Endothelial cell of umbilical vein (primary cell): ENCODE measurements around the gene CDH15. TPM values are rescaled to one million over a fixed set of nuclear protein-coding genes. Genes with fewer than 3 reads are reported as not detected.

Source experiments
- BruUV-seq: library from RNA; stranded (reverse); fragments of 400-500 nt; replicated peaks from 2 replicates; lab custom pipeline; 2021; lab: Mats Ljungman, UMichigan
- CTCF ChIA-PET: fragments of 300-600, 350-600 bp; sonication (Branson Sonifier 250); formaldehyde crosslinking; loops from one replicate; lab custom pipeline; 2021; ENCODE audit warnings: antibody characterized with exemption, inconsistent platforms; lab: Charles Lee
- POLR2A ChIA-PET: fragments of 300-600, 350-600 bp; sonication (Branson Sonifier 250); formaldehyde crosslinking; loops from one replicate; lab custom pipeline; 2021; ENCODE audit warnings: antibody characterized with exemption, inconsistent platforms; lab: Charles Lee
- DNase-seq: peaks from one replicate; pipeline ENCODE4 v3.0.0-alpha.2; 2011; ENCODE audit warnings: low read depth, low spot score
- FAIRE-seq: peaks from 2 replicates; lab custom pipeline; 2011; peaks lifted over from hg19 to GRCh38; lab: Jason Lieb, UNC
- H2AFZ ChIP-seq: 2 replicates; pipeline ENCODE4 v1.6.0; 2012; ENCODE audit warnings: low read depth, low read length, control low read depth, inconsistent platforms
- H3K27ac ChIP-seq: 2 replicates; pipeline ENCODE4 v1.5.1; 2011; ENCODE audit warnings: low read depth, mild to moderate bottlenecking, control low read depth, low read length, moderate library complexity; ENCODE audit not compliant: insufficient read depth
- H3K27me3 ChIP-seq, 2 experiments: 2 replicates each; pipeline versions ENCODE4 v1.6.0 to v1.6.1; 2011; ENCODE audit warnings: low read length in 2 of 2, mixed read lengths in 1 of 2; ENCODE audit not compliant: control insufficient read depth in 2 of 2, insufficient read depth in 2 of 2
- H3K36me3 ChIP-seq, 2 experiments: 2 replicates in 1 of 2; 3 replicates in 1 of 2; pipeline ENCODE4 v1.5.1; 2011; ENCODE audit warnings: low read length in 2 of 2, mild to moderate bottlenecking in 1 of 2, moderate library complexity in 1 of 2; ENCODE audit not compliant: control insufficient read depth in 2 of 2, insufficient read depth in 2 of 2; ENCODE audit errors: extremely low read depth in 1 of 2
- H3K4me1 ChIP-seq: 3 replicates; pipeline ENCODE4 v1.5.1; 2011; ENCODE audit warnings: mild to moderate bottlenecking, low read length; ENCODE audit not compliant: control insufficient read depth, insufficient read depth; ENCODE audit errors: extremely low read depth
- H3K4me2 ChIP-seq: 2 replicates; pipeline ENCODE4 v1.6.1; 2011; ENCODE audit warnings: low read length, control low read depth, mixed read lengths; ENCODE audit not compliant: insufficient read depth
- H3K4me3 ChIP-seq, 3 experiments: fragments of 200-600 bp in 1 of 3; sonication (generic), shearing (Covaris generic) in 1 of 3; replicated peaks in 1 of 3; 2 replicates each; pipeline ENCODE4 v1.5.1; 2011 to 2016; ENCODE audit warnings: control low read depth in 3 of 3, low read length in 3 of 3, mild to moderate bottlenecking in 2 of 3, inconsistent platforms in 1 of 3, low read depth in 1 of 3, moderate library complexity in 1 of 3; ENCODE audit not compliant: insufficient read depth in 1 of 3
- H3K79me2 ChIP-seq: 2 replicates; pipeline ENCODE4 v1.6.0; 2012; ENCODE audit warnings: low read length, inconsistent platforms; ENCODE audit not compliant: control insufficient read depth, insufficient read depth
- H3K9ac ChIP-seq: replicated peaks from 2 replicates; pipeline ENCODE3; 2011; ENCODE audit warnings: low read length, control low read depth; ENCODE audit not compliant: insufficient read depth; ENCODE audit errors: extremely low read depth
- H3K9me1 ChIP-seq: replicated peaks from 3 replicates; pipeline ENCODE4 v1.6.0; 2011; ENCODE audit warnings: mild to moderate bottlenecking, low read length; ENCODE audit not compliant: control insufficient read depth, insufficient read depth; ENCODE audit errors: extremely low read depth
- H3K9me3 ChIP-seq: replicated peaks from 2 replicates; pipeline ENCODE4 v1.5.1; 2012; ENCODE audit warnings: low read length, inconsistent platforms; ENCODE audit not compliant: control insufficient read depth, insufficient read depth
- H4K20me1 ChIP-seq: replicated peaks from 2 replicates; pipeline ENCODE3; 2011; ENCODE audit warnings: mild to moderate bottlenecking, low read length; ENCODE audit not compliant: control insufficient read depth, insufficient read depth; ENCODE audit errors: extremely low read depth
- EZH2 ChIP-seq: IDR thresholded peaks from 2 replicates; pipeline ENCODE4 v1.6.1; 2012; ENCODE audit warnings: borderline replicate concordance, low read depth, mild to moderate bottlenecking, moderate library complexity, low read length, inconsistent platforms; ENCODE audit not compliant: severe bottlenecking
- FOS ChIP-seq: IDR thresholded peaks from 2 replicates; pipeline ENCODE4 v1.6.1; 2011; ENCODE audit warnings: mild to moderate bottlenecking, low read length, moderate library complexity, borderline replicate concordance; ENCODE audit not compliant: insufficient read depth
- GATA2 ChIP-seq: IDR thresholded peaks from 2 replicates; pipeline ENCODE4 v1.7.0; 2011; ENCODE audit warnings: low read depth, mild to moderate bottlenecking, moderate library complexity, mixed read lengths, low read length; ENCODE audit not compliant: insufficient read length, insufficient read depth
- JUN ChIP-seq: IDR thresholded peaks from 2 replicates; pipeline ENCODE4 v1.6.1; 2011; ENCODE audit warnings: borderline replicate concordance, low read depth; ENCODE audit not compliant: insufficient read length, insufficient read depth
- MYC ChIP-seq: IDR thresholded peaks from one replicate; pipeline ENCODE4 v1.6.1; 2011; ENCODE audit warnings: mild to moderate bottlenecking, low read depth, low read length
- POLR2A ChIP-seq: IDR thresholded peaks from 2 replicates; pipeline ENCODE4 v1.6.1; 2012; ENCODE audit warnings: low read depth, mild to moderate bottlenecking, control low read depth, low read length
- POLR2AphosphoS5 ChIP-seq: IDR thresholded peaks from 2 replicates; pipeline ENCODE4 v1.6.1; 2012; ENCODE audit warnings: low read depth, mild to moderate bottlenecking, control low read depth, low read length, moderate library complexity; ENCODE audit not compliant: insufficient read depth
- dilution Hi-C: fragments of 300-500 bp; cut with MboI; formaldehyde crosslinking; loops from one replicate; pipeline ENCODE4 v1.15.0; 2019; ENCODE audit warnings: low sequenced_read_pairs; ENCODE audit not compliant: extremely low pct_ligation_motif_present
- intact Hi-C: fragments of 100-400 bp; cut with micrococcal nuclease; formaldehyde crosslinking; loops from one replicate; pipeline ENCODE4 v1.10.0; 2022
- polyA plus RNA-seq, 4 experiments: library from polyadenylated mRNA; depleted of rRNA in 3 of 4; stranded (reverse) in 3 of 4; unstranded in 1 of 4; fragments of >200 nt; gene quantifications; 2 replicates each; pipeline versions ENCODE4 v1.2.1 to v1.2.3, GENCODE V29; 2011 to 2012; ENCODE audit warnings: missing spikeins in 1 of 4
- total RNA-seq: library from RNA; stranded (reverse); gene quantifications from 2 replicates; pipeline ENCODE4 v1.2.3, GENCODE V29; 2021
- TF ChIP-seq, protein P1 (sequence below): IDR thresholded peaks from 2 replicates; pipeline ENCODE4 v1.6.1; 2011; ENCODE audit not compliant: insufficient read depth, insufficient read length
- TF ChIP-seq, protein P2 (sequence below), 2 donors: IDR thresholded peaks; 1 replicate in 1 of 2; 2 replicates in 1 of 2; pipeline ENCODE4 v1.5.1; 2011; ENCODE audit warnings: low read length in 2 of 2, mild to moderate bottlenecking in 2 of 2, moderate library complexity in 2 of 2, control low read depth in 1 of 2, inconsistent platforms in 1 of 2, low read depth in 1 of 2; ENCODE audit not compliant: insufficient read depth in 1 of 2; ENCODE audit errors: extremely low read depth in 1 of 2

CDH15 gene
- total and polyA plus RNA-seq, 2 donors (not counting 3 experiments of a cell fraction or from before 2014, with no cell fraction given): 0.44 TPM; not detected in 1

DNA sequence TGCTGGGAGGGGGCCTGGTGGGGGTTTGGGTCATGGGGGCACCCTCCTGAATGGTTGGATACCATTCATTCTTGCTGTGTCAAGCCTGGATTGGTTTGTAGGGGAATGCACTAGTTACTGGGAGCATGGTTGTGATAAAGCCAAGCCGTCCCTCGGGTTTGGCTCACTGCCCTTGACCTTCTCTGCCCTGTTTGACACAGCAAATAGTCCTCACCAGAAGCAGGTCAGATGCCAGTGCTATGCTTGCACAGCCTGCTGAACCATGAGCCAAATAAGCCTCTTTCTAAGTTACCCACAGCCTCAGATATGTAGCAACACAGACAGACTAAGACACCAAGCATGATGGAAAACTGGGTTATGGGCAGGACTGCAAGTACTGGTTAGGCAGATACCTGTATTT, 60.6 kb downstream of the CDH15 start:
- FAIRE-seq: no peak
- no peak overlapping the region for H3K27ac ChIP-seq
- dilution Hi-C loops: no loop called here
- CTCF ChIA-PET: no interaction called here
- no peaks in the 10 kb centered on the region for H4K20me1 ChIP-seq
- POLR2A ChIA-PET: no interaction called here
- peaks cover 6 to 46% of the 10 kb centered on the region in 2 experiments for H3K36me3 ChIP-seq
- no TSS peak for BruUV-seq
- no peaks in the 10 kb centered on the region for H3K27me3 ChIP-seq
- no peaks in the 10 kb centered on the region for H3K9me1 ChIP-seq
- no peaks in the 10 kb centered on the region for H3K79me2 ChIP-seq
- H3K4me2 ChIP-seq: no peak overlapping the region
- no peak for TF ChIP-seq FOS
- no peak for TF ChIP-seq JUN
- no peak for TF ChIP-seq GATA2
- TF ChIP-seq POLR2AphosphoS5: no peak
- TF ChIP-seq MYC: no peak
- TF ChIP-seq, protein P1, sequence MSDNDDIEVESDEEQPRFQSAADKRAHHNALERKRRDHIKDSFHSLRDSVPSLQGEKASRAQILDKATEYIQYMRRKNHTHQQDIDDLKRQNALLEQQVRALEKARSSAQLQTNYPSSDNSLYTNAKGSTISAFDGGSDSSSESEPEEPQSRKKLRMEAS: no peak
- TF ChIP-seq, protein P2, sequence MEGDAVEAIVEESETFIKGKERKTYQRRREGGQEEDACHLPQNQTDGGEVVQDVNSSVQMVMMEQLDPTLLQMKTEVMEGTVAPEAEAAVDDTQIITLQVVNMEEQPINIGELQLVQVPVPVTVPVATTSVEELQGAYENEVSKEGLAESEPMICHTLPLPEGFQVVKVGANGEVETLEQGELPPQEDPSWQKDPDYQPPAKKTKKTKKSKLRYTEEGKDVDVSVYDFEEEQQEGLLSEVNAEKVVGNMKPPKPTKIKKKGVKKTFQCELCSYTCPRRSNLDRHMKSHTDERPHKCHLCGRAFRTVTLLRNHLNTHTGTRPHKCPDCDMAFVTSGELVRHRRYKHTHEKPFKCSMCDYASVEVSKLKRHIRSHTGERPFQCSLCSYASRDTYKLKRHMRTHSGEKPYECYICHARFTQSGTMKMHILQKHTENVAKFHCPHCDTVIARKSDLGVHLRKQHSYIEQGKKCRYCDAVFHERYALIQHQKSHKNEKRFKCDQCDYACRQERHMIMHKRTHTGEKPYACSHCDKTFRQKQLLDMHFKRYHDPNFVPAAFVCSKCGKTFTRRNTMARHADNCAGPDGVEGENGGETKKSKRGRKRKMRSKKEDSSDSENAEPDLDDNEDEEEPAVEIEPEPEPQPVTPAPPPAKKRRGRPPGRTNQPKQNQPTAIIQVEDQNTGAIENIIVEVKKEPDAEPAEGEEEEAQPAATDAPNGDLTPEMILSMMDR (IDR thresholded peaks at IDR 0.05; ENCODE audit: extremely low read depth in 1 of 2, insufficient read depth in 1 of 2, low read depth in 1 of 2, low read length in 2 of 2): no peak
- no peak for TF ChIP-seq POLR2A
- no peak for TF ChIP-seq EZH2
- H3K9me3 ChIP-seq: peaks cover 19% of the 10 kb centered on the region
- no peaks in the 10 kb centered on the region for H3K4me1 ChIP-seq
- intact Hi-C loops: no loop called here
- no peak overlapping the region for H3K4me3 ChIP-seq
- no peak overlapping the region for H3K9ac ChIP-seq
- DNase-seq: no peak
- H2AFZ ChIP-seq: no peak overlapping the region
